Peyer's patch (tissue), 4 donors: ENCODE results near the gene YLPM1. TPM values are rescaled to one million over a fixed set of nuclear protein-coding genes. Genes with fewer than 3 reads are reported as not detected.

ENCODE experiments used
- DNase-seq, 3 donors: peaks; one replicate each; pipeline ENCODE4 v3.0.0-alpha.2; 2017 to 2019
- H3K27ac ChIP-seq, 4 donors: fragments of 200-600 bp; sonication (generic); one replicate each; pipeline ENCODE4 v1.5.1; 2016 to 2019
- H3K27me3 ChIP-seq, 2 donors: fragments of 200-600 bp; sonication (generic); one replicate each; pipeline ENCODE4 v1.5.1; 2019
- H3K36me3 ChIP-seq, 3 donors: fragments of 200-600 bp; sonication (generic); one replicate each; pipeline ENCODE4 v1.5.1; 2016 to 2019
- H3K4me1 ChIP-seq, 4 donors: fragments of 200-600 bp; sonication (generic); one replicate each; pipeline ENCODE4 v1.5.1; 2016 to 2019
- H3K4me3 ChIP-seq, 4 donors: fragments of 200-600 bp; sonication (generic); 1 replicate in 3 of 4; 2 replicates in 1 of 4; pipeline ENCODE4 v1.5.1; 2016 to 2019; ENCODE audit warnings: mild to moderate bottlenecking in 1 of 4
- H3K9me3 ChIP-seq, 4 donors: fragments of 200-600 bp; sonication (generic); one replicate each; pipeline ENCODE4 v1.5.1; 2016 to 2019; ENCODE audit warnings: mild to moderate bottlenecking in 1 of 4
- POLR2A ChIP-seq, 2 donors: fragments of 450-650 bp; IDR thresholded peaks; one replicate each; pipeline ENCODE4 v1.5.1; 2017; ENCODE audit warnings: antibody characterized with exemption in 2 of 2, mild to moderate bottlenecking in 2 of 2, moderate library complexity in 2 of 2
- total RNA-seq, 4 donors: library from RNA; depleted of rRNA; stranded (reverse); fragments of >200 nt; gene quantifications; one replicate each; pipeline ENCODE4 v1.1.0, GENCODE V29; 2016
- TF ChIP-seq, protein P1 (sequence below), 6 experiments: fragments of 450-650 bp in 4 of 6; fragments of 200-600 bp in 2 of 6; sonication (generic) in 1 of 6; IDR thresholded peaks; one replicate each; pipeline ENCODE4 v1.5.1; 2017 to 2019; ENCODE audit warnings: antibody characterized with exemption in 6 of 6, mild to moderate bottlenecking in 3 of 6, moderate library complexity in 1 of 6

The YLPM1 gene
- total RNA-seq, 4 donors from 2014 or later: 44.0 to 95.7 (median 62.9) TPM

DNA sequence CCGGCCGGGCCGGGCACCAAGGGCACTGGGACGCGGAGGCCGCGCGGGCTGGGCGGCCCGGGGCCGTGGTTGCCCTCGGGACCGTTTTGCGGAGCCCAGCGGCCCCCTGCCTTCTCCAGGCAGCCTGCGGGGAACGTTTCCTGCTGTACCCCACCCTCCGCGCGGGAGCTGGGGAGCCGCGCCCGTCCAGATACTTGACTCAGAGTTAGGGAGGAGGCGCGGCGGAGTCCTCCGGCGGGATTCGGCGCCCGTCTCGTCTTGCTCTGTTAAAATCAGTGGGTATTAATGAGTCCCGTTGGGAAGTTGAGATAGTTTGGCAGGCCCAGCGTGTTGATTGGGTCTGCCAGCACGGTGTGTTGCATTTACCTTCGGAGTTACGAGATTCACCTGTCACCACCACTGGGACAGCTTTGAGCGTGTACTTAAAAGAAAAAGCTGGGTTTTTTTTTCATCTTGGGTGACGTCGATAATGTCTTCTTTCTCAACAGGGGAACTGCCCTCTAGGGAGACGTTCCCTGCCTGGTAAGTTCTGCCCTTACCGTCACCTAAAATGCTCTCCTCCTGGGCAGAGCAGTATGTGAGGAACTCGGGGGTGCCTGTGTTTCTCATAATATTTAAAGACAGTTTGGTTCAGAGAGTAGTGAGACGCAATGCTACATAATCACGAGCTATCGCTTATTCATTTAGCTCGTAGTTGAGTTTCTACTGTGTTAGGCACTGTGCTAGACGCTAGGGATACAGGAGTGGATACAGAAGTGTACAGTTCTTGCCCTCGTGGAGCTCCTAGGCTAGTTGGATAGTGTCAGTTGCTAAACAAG is 119.2 kb downstream of the YLPM1 start:
- Histone ChIP-seq H3K27ac (peak overlapping the region; percentile 95 to 99 (median 98)), H3K27me3 (no peaks in the 10 kb centered on the region), H3K4me1 (peaks cover 3 to 65% (median 13%) of the 10 kb centered on the region in 4 donors), H3K4me3 (peak overlapping the region; percentile 81 to 99 (median 96)), H3K9me3 (no peaks in the 10 kb centered on the region), H3K36me3 (peaks cover 0 to 15% (median 0%) of the 10 kb centered on the region in 3 donors)
- DNase-seq: peak; percentile 47 to 76 (median 74)
- TF ChIP-seq POLR2A (IDR thresholded peaks at IDR 0.05): no peak
- TF ChIP-seq, protein P1, sequence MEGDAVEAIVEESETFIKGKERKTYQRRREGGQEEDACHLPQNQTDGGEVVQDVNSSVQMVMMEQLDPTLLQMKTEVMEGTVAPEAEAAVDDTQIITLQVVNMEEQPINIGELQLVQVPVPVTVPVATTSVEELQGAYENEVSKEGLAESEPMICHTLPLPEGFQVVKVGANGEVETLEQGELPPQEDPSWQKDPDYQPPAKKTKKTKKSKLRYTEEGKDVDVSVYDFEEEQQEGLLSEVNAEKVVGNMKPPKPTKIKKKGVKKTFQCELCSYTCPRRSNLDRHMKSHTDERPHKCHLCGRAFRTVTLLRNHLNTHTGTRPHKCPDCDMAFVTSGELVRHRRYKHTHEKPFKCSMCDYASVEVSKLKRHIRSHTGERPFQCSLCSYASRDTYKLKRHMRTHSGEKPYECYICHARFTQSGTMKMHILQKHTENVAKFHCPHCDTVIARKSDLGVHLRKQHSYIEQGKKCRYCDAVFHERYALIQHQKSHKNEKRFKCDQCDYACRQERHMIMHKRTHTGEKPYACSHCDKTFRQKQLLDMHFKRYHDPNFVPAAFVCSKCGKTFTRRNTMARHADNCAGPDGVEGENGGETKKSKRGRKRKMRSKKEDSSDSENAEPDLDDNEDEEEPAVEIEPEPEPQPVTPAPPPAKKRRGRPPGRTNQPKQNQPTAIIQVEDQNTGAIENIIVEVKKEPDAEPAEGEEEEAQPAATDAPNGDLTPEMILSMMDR (IDR thresholded peaks at IDR 0.05): no peak

Other genes with a start within 250 kb of the YLPM1 start
- 10 to 100 TPM; 10.7 to 34.7 (median 16.0) TPM for gene LTBP2, start 151.1 kb upstream of the YLPM1 start, total RNA-seq
- gene AREL1, start 50.2 kb upstream of the YLPM1 start, total RNA-seq: 10 to 100 TPM; 33.8 to 95.6 (median 65.1) TPM
- 10 to 100 TPM in 3 of 4 donors, 1 to 10 TPM in 1; 7.5 to 31.4 (median 13.3) TPM for gene FCF1, start 50.2 kb upstream of the YLPM1 start, total RNA-seq
- gene PROX2, start 112.8 kb downstream of the YLPM1 start, total RNA-seq: not detected
- gene DLST, start 118.6 kb downstream of the YLPM1 start, total RNA-seq: 100 to 1,000 TPM; 128 to 163 (median 154) TPM
- 10 to 100 TPM in 1 of 4 donors, 1 to 10 TPM in 3; 4.2 to 12.7 (median 6.7) TPM for gene RPS6KL1, start 159.9 kb downstream of the YLPM1 start, total RNA-seq
- gene PGF, start 192.3 kb downstream of the YLPM1 start, total RNA-seq: 10 to 100 TPM in 2 of 4 donors, 1 to 10 TPM in 2; 7.3 to 28.1 (median 10.8) TPM
- 10 to 100 TPM; 32.3 to 38.6 (median 34.7) TPM for gene EIF2B2, start 239.6 kb downstream of the YLPM1 start, total RNA-seq